T-cell (primary cell): ENCODE measurements around the gene UVSSA. TPM values are rescaled to one million over a fixed set of nuclear protein-coding genes. Genes with fewer than 3 reads are reported as not detected.

Experiments
- ATAC-seq, 4 experiments: fragments of 200-7000 bp in 3 of 4; fragments of 150-1000 bp in 1 of 4; cut with Tn5 transposase; replicated peaks in 1 of 4; 1 replicate in 3 of 4; 2 replicates in 1 of 4; pipeline ENCODE4 v1.10.0; 2021; ENCODE audit warnings: moderate library complexity in 3 of 4, mild to moderate bottlenecking in 2 of 4, moderate number of reproducible peaks in 1 of 4
- CTCF ChIA-PET, 2 donors: fragments of 300-600 bp; sonication (Branson Sonifier 250); formaldehyde crosslinking; loops; one replicate each; lab custom pipeline; 2022; ENCODE audit warnings: antibody characterized with exemption in 2 of 2; lab: Charles Lee
- POLR2A ChIA-PET, 2 donors: fragments of 300-600 bp; sonication (Branson Sonifier 250); formaldehyde crosslinking; loops; one replicate each; lab custom pipeline; 2022; ENCODE audit warnings: antibody characterized with exemption in 2 of 2; lab: Charles Lee
- DNase-seq, 35 experiments: peaks; one replicate each; pipeline versions ENCODE4 v3.0.0 to v3.0.0-alpha.2; 2013 to 2023
- H3K27ac ChIP-seq: one replicate; pipeline ENCODE4 v1.5.1; 2013; ENCODE audit warnings: low read length
- H3K27me3 ChIP-seq, 2 experiments: replicated peaks in 1 of 2; 1 replicate in 1 of 2; 2 replicates in 1 of 2; pipeline versions ENCODE4 v1.6.1 to v1.7.0; 2013; ENCODE audit warnings: low read length in 1 of 2, mixed read lengths in 1 of 2; ENCODE audit not compliant: control insufficient read depth in 2 of 2, insufficient read depth in 2 of 2; ENCODE audit errors: extremely low read depth in 1 of 2
- H3K36me3 ChIP-seq, 2 donors: 1 replicate in 1 of 2; 2 replicates in 1 of 2; pipeline versions ENCODE4 v1.6.1 to v1.7.0; 2013; ENCODE audit warnings: low read length in 1 of 2; ENCODE audit not compliant: control insufficient read depth in 2 of 2, insufficient read depth in 1 of 2; ENCODE audit errors: extremely low read depth in 1 of 2
- H3K4me1 ChIP-seq, 2 experiments: 1 replicate in 1 of 2; 2 replicates in 1 of 2; pipeline versions ENCODE4 v1.6.1 to v1.7.0; 2013; ENCODE audit warnings: low read length in 2 of 2, mixed read lengths in 1 of 2; ENCODE audit not compliant: insufficient read depth in 2 of 2, control insufficient read depth in 1 of 2; ENCODE audit errors: extremely low read depth in 1 of 2
- H3K4me3 ChIP-seq, 2 donors: 1 replicate in 1 of 2; 2 replicates in 1 of 2; pipeline versions ENCODE4 v1.5.1 to v1.7.0; 2013; ENCODE audit warnings: mild to moderate bottlenecking in 2 of 2, low read length in 1 of 2, moderate library complexity in 1 of 2; ENCODE audit not compliant: control insufficient read depth in 1 of 2; ENCODE audit errors: extremely low read depth in 1 of 2
- H3K9me3 ChIP-seq: 2 replicates; pipeline ENCODE4 v1.7.0; 2013
- H3K27ac Mint-ChIP-seq, 2 donors: one replicate each; pipeline ENCODE4 v1.8.0; 2020 to 2021; ENCODE audit warnings: mild to moderate bottlenecking in 2 of 2, mixed read lengths in 2 of 2
- H3K27me3 Mint-ChIP-seq, 2 donors: one replicate each; pipeline ENCODE4 v1.8.0; 2021 to 2022; ENCODE audit warnings: mixed read lengths in 2 of 2
- H3K36me3 Mint-ChIP-seq: one replicate; pipeline ENCODE4 v1.8.0; 2021; ENCODE audit warnings: mixed read lengths
- H3K4me1 Mint-ChIP-seq, 3 donors: one replicate each; pipeline ENCODE4 v1.8.0; 2020 to 2022; ENCODE audit warnings: mixed read lengths in 3 of 3, mild to moderate bottlenecking in 1 of 3
- H3K4me3 Mint-ChIP-seq, 3 donors: one replicate each; pipeline ENCODE4 v1.8.0; 2020 to 2022; ENCODE audit warnings: mild to moderate bottlenecking in 3 of 3, mixed read lengths in 3 of 3, moderate library complexity in 3 of 3
- H3K9me3 Mint-ChIP-seq, 3 donors: one replicate each; pipeline ENCODE4 v1.8.0; 2020 to 2022; ENCODE audit warnings: mixed read lengths in 3 of 3
- WGBS: methylation state at CpG from one replicate; pipeline ENCODE4 v1.1.5; 2013; ENCODE audit warnings: missing lambda C conversion rate; ENCODE audit not compliant: insufficient coverage; 5-methylcytosine and 5-hydroxymethylcytosine counted together
- total RNA-seq, 35 experiments: library from RNA in 6 of 35; stranded (reverse) in 6 of 35; fragments of 120-200 nt in 1 of 35; gene quantifications; one replicate each; pipeline versions ENCODE4 v1.2.1 to v1.2.4 and lab custom pipeline; 2013 to 2026

The UVSSA gene
- total RNA-seq, 5 donors from 2014 or later (not counting 1 experiment from before 2014, with no cell fraction given): 39.9 to 53.7 (median 42.7) TPM

GRCh38 chr4:1403591-1404572, 56.9 kb downstream of the UVSSA start:
- no peak overlapping the region for H3K4me3 ChIP-seq
- H3K9me3 ChIP-seq: no peaks in the 10 kb centered on the region
- H3K4me1 ChIP-seq: peaks cover 0 to 14% of the 10 kb centered on the region in 2 experiments
- POLR2A ChIA-PET: no interaction called here
- H3K27me3 Mint-ChIP-seq: peaks cover 19 to 55% of the 10 kb centered on the region in 2 donors
- WGBS: 9% methylated on average over 76 of the region's 107 CpGs
- H3K27ac Mint-ChIP-seq: no peak overlapping the region
- peak overlapping the region in 1 of 3 donors; percentile 28 for H3K4me3 Mint-ChIP-seq
- no peak overlapping the region for H3K27ac ChIP-seq
- H3K36me3 ChIP-seq: no peaks in the 10 kb centered on the region
- CTCF ChIA-PET: no interaction called here
- ATAC-seq (peak in 1 of 4 experiments; percentile 27), DNase-seq (no peak)
- H3K27me3 ChIP-seq: peaks cover 5 to 81% of the 10 kb centered on the region in 2 experiments
- no peaks in the 10 kb centered on the region for H3K9me3 Mint-ChIP-seq
- H3K4me1 Mint-ChIP-seq: peaks cover 4 to 21% (median 7%) of the 10 kb centered on the region in 3 donors
- H3K36me3 Mint-ChIP-seq: no peaks in the 10 kb centered on the region

- ChIA-PET CTCF (no interaction called here), POLR2A (no interaction called here)
- Mint-ChIP-seq H3K4me3 (peak overlapping the region in 1 of 3 donors; percentile 34), H3K27ac (no peak overlapping the region), H3K27me3 (peaks cover 24 to 61% of the 10 kb centered on the region in 2 donors), H3K36me3 (no peaks in the 10 kb centered on the region), H3K4me1 (peaks cover 4 to 19% (median 7%) of the 10 kb centered on the region in 3 donors), H3K9me3 (no peaks in the 10 kb centered on the region)
- H3K27ac ChIP-seq: no peak overlapping the region
- H3K36me3 ChIP-seq: no peaks in the 10 kb centered on the region
- H3K27me3 ChIP-seq: peaks cover 6 to 83% of the 10 kb centered on the region in 2 experiments
- H3K4me3 ChIP-seq: no peak overlapping the region
- peaks cover 0 to 14% of the 10 kb centered on the region in 2 experiments for H3K4me1 ChIP-seq
- DNase-seq (no peak), ATAC-seq (no peak)
- WGBS: 13% methylated on average over 52 of the region's 54 CpGs
- no peaks in the 10 kb centered on the region for H3K9me3 ChIP-seq
Observed at GRCh38 chr4:1404573-1405253, 57.7 kb downstream of the UVSSA start.

DNA sequence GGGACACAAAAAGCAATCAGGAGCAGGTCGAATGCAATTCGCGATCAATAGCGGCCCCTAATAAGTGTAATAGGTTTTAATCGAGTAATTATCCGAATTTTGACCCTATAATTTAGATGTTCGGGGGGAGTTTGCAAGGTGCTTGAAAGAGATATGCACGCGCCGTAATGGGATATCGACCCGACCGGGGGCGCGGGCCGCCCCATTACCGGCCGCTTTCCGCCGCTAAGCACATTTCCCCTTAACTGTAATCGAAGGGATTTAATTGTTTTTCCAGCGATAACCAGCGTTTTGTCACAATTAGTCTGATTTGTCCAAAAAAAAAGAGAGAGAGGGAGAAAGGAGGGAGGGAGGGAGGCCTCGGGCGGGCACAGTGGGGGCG, 58.2 kb downstream of the UVSSA start:
- peaks cover 8 to 83% of the 10 kb centered on the region in 2 experiments for H3K27me3 ChIP-seq
- H3K36me3 Mint-ChIP-seq: no peaks in the 10 kb centered on the region
- H3K4me1 ChIP-seq: peaks cover 0 to 14% of the 10 kb centered on the region in 2 experiments
- peaks cover 4 to 17% (median 7%) of the 10 kb centered on the region in 3 donors for H3K4me1 Mint-ChIP-seq
- no peak overlapping the region for H3K4me3 ChIP-seq
- no peaks in the 10 kb centered on the region for H3K9me3 Mint-ChIP-seq
- peak overlapping the region in 1 of 2 donors; percentile 67 for H3K27ac Mint-ChIP-seq
- ChIA-PET POLR2A (no interaction called here), CTCF (no interaction called here)
- no peak for ATAC-seq
- 9% methylated on average over 16 of the region's 26 CpGs for WGBS
- peak overlapping the region in 1 of 3 donors; percentile 34 for H3K4me3 Mint-ChIP-seq
- no peak for DNase-seq
- no peaks in the 10 kb centered on the region for H3K9me3 ChIP-seq
- H3K27me3 Mint-ChIP-seq: peaks cover 24 to 59% of the 10 kb centered on the region in 2 donors
- no peak overlapping the region for H3K27ac ChIP-seq
- no peaks in the 10 kb centered on the region for H3K36me3 ChIP-seq

GRCh38 chr4:1405636-1406393, 58.8 kb downstream of the UVSSA start:
- peaks cover 8 to 83% of the 10 kb centered on the region in 2 experiments for H3K27me3 ChIP-seq
- no peak overlapping the region for H3K4me3 Mint-ChIP-seq
- POLR2A ChIA-PET: no interaction called here

DNA sequence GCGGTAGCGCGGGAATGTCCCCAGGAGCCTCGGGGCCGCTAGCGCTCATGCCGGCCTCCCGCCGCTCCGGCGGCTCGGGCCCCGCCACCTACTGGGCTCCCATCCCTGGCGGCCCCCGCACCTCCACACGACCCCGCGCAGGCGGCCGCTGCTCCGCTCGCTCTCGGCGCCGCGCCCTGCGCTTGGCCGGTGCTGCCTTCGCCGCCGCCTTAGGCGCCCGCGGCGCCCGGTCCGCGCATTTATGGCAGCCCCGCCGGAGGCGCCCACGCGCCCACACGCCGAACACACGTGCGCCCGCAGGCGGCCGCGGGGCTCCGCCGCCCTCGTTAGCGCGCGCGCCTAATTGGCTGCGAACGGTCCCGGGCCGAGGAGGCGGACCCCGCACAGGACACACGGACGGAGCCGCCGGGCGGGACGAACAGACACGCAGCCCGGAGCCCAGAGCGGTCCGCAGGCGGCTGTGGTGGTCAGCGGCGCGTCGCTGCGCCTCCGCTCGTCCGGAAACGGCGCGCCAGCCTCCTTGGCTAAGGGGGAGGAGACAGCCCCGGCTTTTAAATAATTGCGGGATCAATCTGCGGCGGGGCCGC, 59.5 kb downstream of the UVSSA start, which contains the start of gene NKX1-1:
Gene NKX1-1 (minus strand): TSS at position 49 of the 587 bp plus-strand sequence. CDS start 0 bp downstream, at position 49.
- Mint-ChIP-seq H3K27ac (peak within 1 kb of the TSS in 1 of 2 donors; percentile 67), H3K36me3 (no peaks in the 10 kb centered on the region), H3K4me3 (peak within 1 kb of the TSS in 1 of 3 donors; percentile 34), H3K4me1 (peaks cover 4 to 17% (median 7%) of the 10 kb centered on the region in 3 donors), H3K27me3 (peaks cover 31 to 60% of the 10 kb centered on the region in 2 donors), H3K9me3 (no peaks in the 10 kb centered on the region)
- CTCF ChIA-PET: no interaction called here
- H3K9me3 ChIP-seq: no peaks in the 10 kb centered on the region
- ATAC-seq (no peak), DNase-seq (no peak)
- no peaks in the 10 kb centered on the region for H3K36me3 ChIP-seq
- 16% methylated on average over 90 of the region's 91 CpGs for WGBS
- H3K4me1 ChIP-seq: peaks cover 0 to 14% of the 10 kb centered on the region in 2 experiments
- H3K4me3 ChIP-seq: no peak within 1 kb of the TSS
- POLR2A ChIA-PET: no interaction called here
- H3K27ac ChIP-seq: no peak within 1 kb of the TSS
- H3K27me3 ChIP-seq: peaks cover 8 to 83% of the 10 kb centered on the region in 2 experiments

More at GRCh38 chr4:1405636-1406393, 58.8 kb downstream of the UVSSA start:
- no peaks in the 10 kb centered on the region for H3K36me3 Mint-ChIP-seq
- CTCF ChIA-PET: no interaction called here
- no peak for DNase-seq
- no peak for ATAC-seq
- Histone ChIP-seq H3K36me3 (no peaks in the 10 kb centered on the region), H3K9me3 (no peaks in the 10 kb centered on the region), H3K27ac (no peak overlapping the region), H3K4me1 (peaks cover 0 to 14% of the 10 kb centered on the region in 2 experiments), H3K4me3 (no peak overlapping the region)
- peaks cover 28 to 56% of the 10 kb centered on the region in 2 donors for H3K27me3 Mint-ChIP-seq
- H3K27ac Mint-ChIP-seq: no peak overlapping the region
- peaks cover 4 to 17% (median 7%) of the 10 kb centered on the region in 3 donors for H3K4me1 Mint-ChIP-seq
- no peaks in the 10 kb centered on the region for H3K9me3 Mint-ChIP-seq
- WGBS: 18% methylated on average over 90 of the region's 90 CpGs
